ENCODE data around the gene REL. TPM values are rescaled to one million over a fixed set of nuclear protein-coding genes. Genes with fewer than 3 reads are reported as not detected.

Gene REL
- total and polyA plus RNA-seq, 9 of the 15 experiments (the other 6 are each of a cell fraction or from before 2014, with no cell fraction given): 0.63 to 8.6 (median 6.3) TPM

DNA sequence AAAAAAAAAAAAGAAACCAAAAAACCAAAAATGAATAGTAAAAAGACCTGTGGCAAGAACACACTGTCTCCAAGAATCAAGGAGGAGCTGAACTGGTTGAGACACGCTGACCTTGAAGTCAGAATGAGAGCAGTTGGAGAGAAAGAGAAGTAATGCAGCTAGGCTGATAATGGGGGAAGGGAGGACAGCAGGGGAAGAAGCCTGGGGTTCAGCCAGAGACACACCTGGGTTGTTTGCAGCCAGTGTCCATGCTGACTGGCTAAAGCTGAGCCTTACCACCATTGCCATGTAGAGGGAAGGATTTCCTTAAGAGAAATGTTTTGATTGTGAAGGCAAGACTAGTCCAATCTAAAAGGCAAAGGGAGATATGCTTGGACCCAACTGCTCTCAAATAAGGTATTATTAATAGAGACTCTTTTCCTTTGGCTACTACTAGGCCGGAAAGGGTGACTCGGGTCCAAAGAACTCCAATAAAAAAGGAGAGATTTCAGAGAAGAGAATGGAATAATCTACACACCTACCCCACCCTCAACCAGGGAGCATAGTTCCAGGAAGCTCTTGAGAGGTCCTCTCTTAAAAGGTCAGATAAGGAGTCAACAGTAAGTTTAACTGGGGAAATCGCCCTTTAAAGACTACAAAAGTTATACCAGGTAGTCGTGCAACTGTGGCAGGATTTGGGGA is 25.2 kb upstream of the REL start (continued):
- no peak for TF ChIP-seq ZC3H4 (CRISPR knock-in tag; IDR thresholded peaks at IDR 0.05; ENCODE audit: borderline replicate concordance)
- TF ChIP-seq, protein P1, sequence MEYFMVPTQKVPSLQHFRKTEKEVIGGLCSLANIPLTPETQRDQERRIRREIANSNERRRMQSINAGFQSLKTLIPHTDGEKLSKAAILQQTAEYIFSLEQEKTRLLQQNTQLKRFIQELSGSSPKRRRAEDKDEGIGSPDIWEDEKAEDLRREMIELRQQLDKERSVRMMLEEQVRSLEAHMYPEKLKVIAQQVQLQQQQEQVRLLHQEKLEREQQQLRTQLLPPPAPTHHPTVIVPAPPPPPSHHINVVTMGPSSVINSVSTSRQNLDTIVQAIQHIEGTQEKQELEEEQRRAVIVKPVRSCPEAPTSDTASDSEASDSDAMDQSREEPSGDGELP (CRISPR knock-in tag; IDR thresholded peaks at IDR 0.05; ENCODE audit: borderline replicate concordance): no peak
- no peak for TF ChIP-seq HLTF (IDR thresholded peaks at IDR 0.05)
- TF ChIP-seq HDAC2 (IDR thresholded peaks at IDR 0.05): no peak
- TF ChIP-seq NR2C2 (CRISPR knock-in tag; IDR thresholded peaks at IDR 0.05): no peak
- peak; percentile 34; the same call in 1 of the 2 replicates for TF ChIP-seq NR2C2 (tag; IDR thresholded peaks at IDR 0.05)
- TF ChIP-seq, protein P2, sequence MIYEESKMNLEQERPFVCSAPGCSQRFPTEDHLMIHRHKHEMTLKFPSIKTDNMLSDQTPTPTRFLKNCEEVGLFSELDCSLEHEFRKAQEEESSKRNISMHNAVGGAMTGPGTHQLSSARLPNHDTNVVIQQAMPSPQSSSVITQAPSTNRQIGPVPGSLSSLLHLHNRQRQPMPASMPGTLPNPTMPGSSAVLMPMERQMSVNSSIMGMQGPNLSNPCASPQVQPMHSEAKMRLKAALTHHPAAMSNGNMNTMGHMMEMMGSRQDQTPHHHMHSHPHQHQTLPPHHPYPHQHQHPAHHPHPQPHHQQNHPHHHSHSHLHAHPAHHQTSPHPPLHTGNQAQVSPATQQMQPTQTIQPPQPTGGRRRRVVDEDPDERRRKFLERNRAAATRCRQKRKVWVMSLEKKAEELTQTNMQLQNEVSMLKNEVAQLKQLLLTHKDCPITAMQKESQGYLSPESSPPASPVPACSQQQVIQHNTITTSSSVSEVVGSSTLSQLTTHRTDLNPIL (CRISPR knock-in tag; IDR thresholded peaks at IDR 0.05): no peak
- TF ChIP-seq ZFP30 (CRISPR knock-in tag; IDR thresholded peaks at IDR 0.05; ENCODE audit: borderline replicate concordance): no peak
- no peak for TF ChIP-seq SMAD1 (IDR thresholded peaks at IDR 0.05; ENCODE audit: low read depth, low read length, partially characterized antibody)
- TF ChIP-seq, protein P3, sequence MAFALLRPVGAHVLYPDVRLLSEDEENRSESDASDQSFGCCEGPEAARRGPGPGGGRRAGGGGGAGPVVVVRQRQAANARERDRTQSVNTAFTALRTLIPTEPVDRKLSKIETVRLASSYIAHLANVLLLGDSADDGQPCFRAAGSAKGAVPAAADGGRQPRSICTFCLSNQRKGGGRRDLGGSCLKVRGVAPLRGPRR (CRISPR knock-in tag; IDR thresholded peaks at IDR 0.05): no peak
- TF ChIP-seq ESRRA (IDR thresholded peaks at IDR 0.05; ENCODE audit: borderline replicate concordance, low read depth): peak; percentile 28; the same call in 1 of the 2 replicates
